GM18858 (cell line): ENCODE data around the gene ZC3H7B.
A peak's percentile ranks its signal among the peaks of the same experiment; 100 is the strongest.
"Not testable (repeated sequence)": the region's sequence is repeated elsewhere in the genome, so short reads cannot be mapped to it uniquely, and the experiment has no call there.

Experiments used
- ATAC-seq: cut with Tn5 transposase; IDR thresholded peaks from one replicate; pipeline ENCODE4 v1.9.1; 2021; ENCODE audit not compliant: unreplicated experiment

The ZC3H7B gene

GRCh38 chr22:41285820-41286638 is 15.3 kb upstream of the ZC3H7B start, which contains the start of gene RANGAP1:
Gene RANGAP1, minus strand, starts transcription at chr22:41286187. Its CDS starts 5,143 bp downstream, at chr22:41281044.
- ATAC-seq, result peak; percentile 87

- ATAC-seq, result peak; percentile 23
Measured at GRCh38 chr22:41286639-41287091, 14.7 kb upstream of the ZC3H7B start.

GRCh38 chr22:41288245-41288946 is 12.9 kb upstream of the ZC3H7B start:
- ATAC-seq, result no peak

GRCh38 chr22:41289671-41290070 is 11.7 kb upstream of the ZC3H7B start:
- ATAC-seq, result no peak

- ATAC-seq, result no peak
Measured at GRCh38 chr22:41290262-41291221, 10.8 kb upstream of the ZC3H7B start.

DNA sequence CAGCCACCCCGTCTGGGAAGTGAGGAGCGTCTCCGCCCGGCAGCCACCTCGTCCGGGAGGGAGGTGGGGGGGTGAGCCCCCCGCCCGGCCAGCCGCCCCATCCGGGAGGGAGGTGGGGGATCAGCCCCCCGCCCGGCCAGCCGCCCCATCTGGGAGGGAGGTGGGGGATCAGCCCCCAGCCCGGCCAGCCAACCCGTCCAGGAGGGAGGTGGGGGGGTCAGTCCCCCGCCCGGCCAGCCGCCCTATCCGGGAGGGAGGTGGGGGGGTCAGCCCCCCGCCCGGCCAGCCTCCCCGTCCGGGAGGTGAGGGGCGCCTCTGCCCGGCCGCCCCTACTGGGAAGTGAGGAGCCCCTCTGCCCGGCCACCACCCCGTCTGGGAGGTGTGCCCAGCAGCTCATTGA is 6.5 kb upstream of the ZC3H7B start:
- ATAC-seq, result not testable (repeated sequence)

DNA sequence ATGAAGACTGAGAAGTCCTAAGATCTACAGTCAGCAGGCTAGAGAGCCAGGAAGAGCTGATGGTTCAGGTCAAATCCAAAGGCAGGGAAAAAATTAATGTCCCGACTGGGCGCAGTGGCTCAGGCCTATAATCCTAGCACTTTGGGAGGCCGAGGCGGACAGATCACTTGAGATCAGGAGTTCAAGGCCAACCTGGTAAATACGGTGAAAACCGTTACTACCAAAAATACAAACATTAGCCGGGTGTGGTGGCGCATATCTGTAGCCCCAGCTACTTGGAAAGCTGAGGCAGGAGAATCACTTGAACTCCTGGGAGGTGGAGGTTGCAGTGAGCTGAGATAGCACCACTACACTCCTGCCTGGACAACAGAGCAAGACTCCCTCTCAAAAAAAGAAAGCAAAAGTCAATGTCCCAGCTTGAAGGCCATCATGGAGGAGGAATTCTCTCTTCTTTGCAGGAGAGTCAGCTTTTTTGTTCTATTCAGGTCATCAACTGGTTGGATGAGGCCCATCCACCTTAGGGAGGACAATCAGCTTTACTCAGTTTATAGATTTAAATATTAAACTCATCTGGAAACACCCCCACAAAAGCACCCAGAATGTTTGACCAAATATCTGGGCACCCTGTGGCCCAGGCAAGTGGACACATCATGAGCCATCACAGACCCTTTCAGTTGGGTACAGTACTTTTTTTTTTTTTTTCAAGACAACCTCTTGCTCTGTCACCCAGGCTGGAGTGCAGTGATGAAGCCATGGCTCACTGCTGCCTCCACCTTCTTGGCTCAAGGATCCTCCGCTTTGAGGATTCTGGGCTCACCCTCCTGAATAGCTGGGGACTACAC is 4.3 kb upstream of the ZC3H7B start:
- no peak for ATAC-seq

- ATAC-seq, result no peak
Measured at GRCh38 chr22:41300661-41301060, 664 bp upstream of the ZC3H7B start.

DNA sequence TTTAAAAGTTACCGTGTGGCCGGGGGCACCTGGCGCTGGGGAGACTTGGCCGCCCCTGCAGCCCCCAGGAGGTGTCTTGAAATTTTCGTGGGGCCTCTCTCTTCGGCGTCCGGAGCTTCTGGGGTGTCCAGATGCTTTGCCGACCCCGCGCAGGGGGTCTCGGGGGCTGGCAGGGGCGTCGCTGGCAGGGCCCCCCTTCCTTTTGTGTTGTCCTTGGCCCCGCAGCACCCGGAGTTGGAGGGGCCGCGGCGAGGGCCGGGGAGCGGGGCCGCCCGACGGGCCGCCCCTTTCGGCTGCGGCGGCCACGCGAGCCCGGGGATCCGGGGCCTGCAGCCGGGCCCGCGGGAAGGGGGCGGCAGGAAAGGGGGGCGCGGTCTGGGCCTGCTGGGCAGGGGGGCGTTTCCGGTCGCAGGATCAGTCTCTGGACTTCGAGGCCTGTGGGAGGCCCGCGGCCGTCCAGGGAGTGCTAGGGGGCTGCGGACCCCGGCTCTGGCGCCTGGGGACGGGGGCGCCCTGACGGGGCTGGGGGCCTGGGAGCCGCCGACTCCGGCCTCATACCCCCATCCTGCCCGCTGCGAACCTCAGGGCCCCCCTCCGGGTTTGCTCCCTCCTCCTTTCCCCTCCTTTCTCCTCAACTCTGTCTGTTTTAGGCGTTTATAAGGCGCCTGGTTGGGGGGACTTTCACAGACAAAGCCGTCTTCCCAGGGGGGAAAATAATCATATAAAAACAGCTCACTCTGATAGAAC is 869 bp downstream of the ZC3H7B start:
- ATAC-seq, result no peak

GRCh38 chr22:41302811-41303210 is 1.5 kb downstream of the ZC3H7B start:
- no peak for ATAC-seq

DNA sequence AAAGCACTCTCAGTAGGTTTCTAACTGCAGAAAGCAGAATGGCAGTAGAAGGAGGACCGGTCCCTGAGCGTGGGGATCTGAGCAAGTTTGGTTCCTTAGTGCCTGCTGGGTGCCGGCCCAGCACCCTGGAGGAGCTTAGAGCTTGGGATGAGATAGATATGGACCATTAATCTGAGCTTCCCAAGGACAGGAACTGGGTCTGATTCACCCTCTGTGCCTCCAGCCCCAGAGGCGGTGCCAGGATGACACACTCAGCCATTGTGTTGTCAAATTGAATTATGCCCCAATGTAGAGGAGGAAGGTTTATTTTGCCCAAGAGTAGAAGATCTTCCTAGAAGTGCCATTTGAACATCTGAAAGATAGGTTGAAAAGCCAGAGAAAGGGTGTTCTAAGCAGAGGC is 4.3 kb downstream of the ZC3H7B start:
- no peak for ATAC-seq

GRCh38 chr22:41308054-41308453 is 6.7 kb downstream of the ZC3H7B start:
- ATAC-seq, result no peak

DNA sequence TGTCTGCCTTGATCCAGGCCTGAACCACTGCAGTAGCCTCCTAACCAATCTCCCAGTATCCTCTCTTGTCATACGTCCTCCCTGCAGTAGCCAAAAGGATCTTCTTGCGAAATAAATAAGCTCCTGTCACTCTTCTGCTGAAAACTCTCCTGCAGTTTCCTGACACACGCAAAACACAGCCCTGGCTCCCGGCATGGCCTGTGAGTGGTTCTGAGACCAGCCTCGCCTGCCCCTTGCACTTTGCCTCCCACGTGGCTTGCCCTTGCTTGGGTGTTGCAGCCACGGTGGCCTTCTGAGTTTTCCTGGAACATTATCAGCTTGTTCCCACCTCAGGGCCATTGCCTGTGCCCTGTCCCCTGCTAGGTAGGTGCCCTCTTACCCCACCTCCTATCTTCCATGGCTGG is 7.2 kb downstream of the ZC3H7B start:
- ATAC-seq, result no peak

DNA sequence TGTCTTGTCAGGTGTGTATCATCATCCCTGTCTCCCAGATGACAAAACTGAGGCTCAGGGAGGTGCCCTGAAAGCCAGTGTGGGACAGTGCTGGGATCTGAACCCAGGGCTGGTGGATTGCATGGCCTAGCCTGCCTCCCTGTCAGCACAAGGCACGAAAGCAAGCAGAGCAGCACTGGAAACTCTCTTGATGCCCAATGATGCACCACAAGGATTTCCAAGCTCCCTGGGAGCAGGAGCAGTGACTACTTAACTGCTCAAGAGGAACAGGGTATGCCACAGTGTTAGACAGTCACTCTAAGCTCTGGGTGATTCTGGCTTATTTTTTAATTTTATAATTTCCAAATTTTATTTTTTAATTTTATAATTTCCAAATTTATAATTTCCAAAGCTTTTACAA is 9.0 kb downstream of the ZC3H7B start:
- no peak for ATAC-seq

DNA sequence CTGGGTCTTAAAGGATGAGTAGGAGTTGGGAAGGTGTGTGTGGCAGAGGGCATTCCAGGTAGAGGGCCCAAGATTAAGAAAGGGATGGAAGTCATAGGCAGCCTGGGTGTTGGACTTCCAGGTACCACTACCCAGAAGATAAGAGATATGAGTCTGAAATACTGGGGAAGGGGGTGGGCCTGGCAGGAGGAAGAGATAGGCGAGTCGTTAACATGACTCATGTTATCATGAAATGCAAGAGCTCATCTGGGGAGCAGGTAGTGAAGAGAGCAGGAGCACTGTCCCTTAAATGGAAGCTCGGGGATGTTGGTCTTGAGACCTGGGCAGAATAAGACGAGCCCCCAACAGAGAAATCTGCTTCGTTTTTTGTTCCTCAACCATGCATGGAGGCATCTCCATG is 10.2 kb downstream of the ZC3H7B start:
- no peak for ATAC-seq

GRCh38 chr22:41314821-41315220 is 13.5 kb downstream of the ZC3H7B start:
- ATAC-seq, result no peak

- no peak for ATAC-seq
Measured at GRCh38 chr22:41315586-41315985, 14.3 kb downstream of the ZC3H7B start.

DNA sequence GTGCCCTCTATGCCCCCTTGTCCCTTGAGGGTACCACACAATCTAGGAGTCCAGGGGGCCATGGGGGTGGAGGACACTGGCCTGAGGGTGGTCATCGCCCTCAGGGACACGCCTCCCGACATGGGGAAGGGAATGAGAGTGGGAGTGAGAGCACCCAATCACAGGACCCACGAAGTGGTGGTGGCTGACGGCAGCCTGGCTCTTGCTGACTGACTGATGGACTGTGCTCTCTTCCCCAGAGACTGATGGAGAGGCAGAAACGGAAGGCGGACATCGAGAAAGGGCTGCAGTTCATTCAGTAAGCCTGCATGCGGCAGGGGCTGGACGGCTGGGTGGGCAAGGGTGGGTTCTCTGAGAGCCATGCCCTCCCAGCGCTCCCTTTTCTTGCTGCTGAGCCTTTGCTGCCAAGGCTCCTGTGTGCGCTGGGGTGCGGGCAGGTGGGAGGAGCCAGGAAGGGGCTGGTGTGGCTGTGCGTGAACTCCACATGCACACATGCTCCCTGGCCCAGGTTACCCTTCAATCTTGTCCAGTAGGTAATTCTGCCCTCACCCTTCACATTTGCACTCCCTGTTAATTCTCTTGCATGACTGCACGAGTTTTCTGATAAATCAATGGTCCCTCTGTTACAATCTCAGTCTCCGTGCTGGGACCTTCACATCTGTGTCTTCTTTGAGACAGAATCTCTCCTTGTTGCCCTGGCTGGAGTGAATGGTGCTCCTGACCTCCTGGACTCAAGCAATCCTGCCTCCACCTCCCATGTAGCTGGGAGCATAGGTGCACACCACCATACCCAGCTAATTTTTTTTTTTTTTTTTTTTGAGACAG is 19.3 kb downstream of the ZC3H7B start:
- no peak for ATAC-seq
